ENCODE data around the gene SLCO3A1. TPM values are rescaled to one million over a fixed set of nuclear protein-coding genes. Genes with fewer than 3 reads are reported as not detected.

The SLCO3A1 gene
- total RNA-seq, 1 donor, result 17.7 TPM

DNA sequence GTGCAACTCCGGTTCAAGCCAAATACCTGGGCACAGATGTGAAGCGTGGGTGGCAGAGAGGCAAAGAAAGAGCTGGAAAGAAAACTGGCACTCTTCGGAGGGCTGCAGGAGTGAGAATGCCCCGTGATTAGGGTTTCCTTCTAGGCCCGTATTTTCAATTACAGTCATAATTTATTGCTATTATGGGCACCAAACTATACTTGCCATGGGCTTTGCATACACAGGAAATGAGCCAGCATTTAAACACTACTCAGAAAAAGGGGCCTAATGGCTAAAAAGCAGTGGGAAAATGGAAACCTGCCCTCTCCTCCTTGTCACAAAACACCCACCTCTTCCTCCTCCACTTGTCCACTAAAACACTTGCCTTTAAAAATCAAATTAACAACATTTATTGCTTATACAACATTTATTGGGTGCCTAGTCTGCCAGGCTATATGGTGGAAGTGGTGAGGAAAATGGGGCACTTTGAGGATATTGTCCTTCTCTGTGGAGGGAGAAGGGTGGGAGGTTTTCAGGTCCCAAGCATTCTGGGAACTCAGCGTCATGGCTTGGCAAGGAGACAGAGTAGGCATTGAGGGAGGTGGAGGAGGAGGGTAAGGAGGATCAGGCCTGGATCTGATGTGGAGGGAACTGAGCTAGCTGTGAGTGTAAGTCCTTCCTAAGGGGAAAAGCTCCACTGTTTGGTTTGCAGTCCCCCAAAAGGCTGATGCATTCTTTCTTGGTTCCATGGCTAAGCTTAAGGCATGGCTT, 160.9 kb downstream of the SLCO3A1 start:
- no peaks in the 10 kb centered on the region for H3K27me3 ChIP-seq (ENCODE audit: insufficient read depth, low read length)
- H3K4me3 ChIP-seq (ENCODE audit: low read length), result no peak overlapping the region
- no peaks in the 10 kb centered on the region for H3K9me3 ChIP-seq (ENCODE audit: low read depth, low read length)
- H3K4me1 ChIP-seq (ENCODE audit: insufficient read depth, low read length), result peaks cover 18% of the 10 kb centered on the region

DNA sequence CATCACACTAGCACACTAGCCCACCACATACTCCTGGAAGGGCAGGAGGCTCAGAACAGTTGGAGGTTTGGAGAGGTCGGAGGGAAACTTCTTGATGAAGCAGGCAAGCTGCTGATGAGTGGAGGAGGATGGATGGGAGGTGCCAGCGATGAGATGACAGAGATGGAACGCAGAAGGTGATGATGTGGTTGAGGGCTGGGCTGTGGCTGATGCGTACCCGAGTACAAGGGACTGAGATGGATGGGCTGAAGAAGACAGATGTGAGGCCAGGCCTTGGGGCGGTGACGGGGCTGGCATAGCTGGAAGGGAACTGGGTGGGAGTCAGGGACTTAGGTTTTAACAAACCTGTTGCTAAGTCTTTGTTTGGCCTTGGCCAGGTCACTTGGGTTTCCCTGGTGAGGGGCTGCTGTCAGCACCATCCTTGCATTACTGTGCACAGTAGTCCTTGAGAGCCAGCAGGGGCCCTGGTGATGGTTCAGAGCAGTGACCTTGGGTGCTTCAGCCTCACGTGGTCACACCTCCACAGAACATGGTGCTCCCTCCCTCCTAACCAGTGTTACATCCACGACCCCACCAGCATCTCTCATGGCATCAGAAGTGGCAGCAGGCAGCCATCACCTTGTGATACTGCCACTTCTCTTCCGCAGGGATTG, 164.5 kb downstream of the SLCO3A1 start:
- no peaks in the 10 kb centered on the region for H3K27me3 ChIP-seq (ENCODE audit: insufficient read depth, low read length)
- peaks cover 5% of the 10 kb centered on the region for H3K4me1 ChIP-seq (ENCODE audit: insufficient read depth, low read length)
- H3K4me3 ChIP-seq (ENCODE audit: low read length), result no peak overlapping the region
- H3K9me3 ChIP-seq (ENCODE audit: low read depth, low read length), result no peaks in the 10 kb centered on the region

DNA sequence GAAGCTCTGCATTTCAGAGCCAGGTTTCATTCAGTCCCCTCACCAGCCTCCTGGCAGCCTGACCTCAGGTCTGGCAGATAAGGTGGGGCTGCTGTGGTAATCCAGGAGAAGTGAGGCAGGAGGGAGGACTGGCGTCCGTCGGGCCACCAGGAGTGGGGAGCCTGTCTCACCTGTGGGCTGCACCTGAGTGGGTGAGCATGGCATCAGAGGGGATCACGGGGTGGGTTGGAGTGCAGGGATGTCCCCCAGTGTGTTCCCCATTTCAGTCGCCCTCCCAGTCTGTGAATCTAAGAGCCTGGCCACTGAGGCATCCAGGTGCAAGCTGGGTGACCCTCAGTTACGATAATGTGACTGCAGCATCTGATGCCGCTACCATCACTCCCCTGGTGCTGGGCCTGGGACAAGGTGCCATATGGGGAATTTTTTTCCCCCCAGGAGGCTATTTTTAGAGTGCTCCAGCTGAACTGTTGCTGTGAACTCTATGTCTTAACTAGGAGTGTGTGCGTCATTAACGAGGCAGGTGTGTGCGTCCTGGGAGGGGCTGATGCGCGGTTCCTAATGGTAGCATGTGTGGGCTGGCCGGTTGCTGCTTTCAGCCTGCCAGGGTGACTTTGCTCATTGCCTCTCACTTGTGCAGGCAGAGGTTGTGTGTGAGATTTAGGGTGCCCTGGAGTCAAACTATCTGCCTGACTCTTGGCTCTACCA, 165.2 kb downstream of the SLCO3A1 start:
- H3K27me3 ChIP-seq (ENCODE audit: insufficient read depth, low read length), result no peaks in the 10 kb centered on the region
- no peaks in the 10 kb centered on the region for H3K9me3 ChIP-seq (ENCODE audit: low read depth, low read length)
- H3K4me3 ChIP-seq (ENCODE audit: low read length), result no peak overlapping the region
- H3K4me1 ChIP-seq (ENCODE audit: insufficient read depth, low read length), result peaks cover 3% of the 10 kb centered on the region

DNA sequence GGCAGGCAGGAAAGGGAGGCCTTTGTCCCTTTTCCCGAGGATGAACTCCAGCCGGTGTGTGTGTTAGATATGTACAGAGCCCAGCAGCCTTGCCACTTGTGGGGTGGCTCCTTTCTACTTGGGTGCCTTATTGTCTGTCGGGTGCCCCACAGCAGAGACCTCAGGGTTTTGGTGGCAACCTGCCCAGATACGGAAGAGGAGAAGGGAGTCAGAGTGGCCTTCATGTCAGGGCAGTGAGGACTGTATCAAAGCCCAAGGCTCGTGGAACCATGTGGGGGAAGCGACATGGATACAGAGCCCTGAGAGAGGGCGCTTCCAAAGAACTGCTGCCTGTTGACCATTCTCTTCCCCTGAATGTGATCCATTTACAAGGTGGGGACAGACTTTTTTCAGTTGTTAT, 166.2 kb downstream of the SLCO3A1 start:
- H3K4me3 ChIP-seq (ENCODE audit: low read length), result no peak overlapping the region
- H3K4me1 ChIP-seq (ENCODE audit: insufficient read depth, low read length), result no peaks in the 10 kb centered on the region
- no peaks in the 10 kb centered on the region for H3K9me3 ChIP-seq (ENCODE audit: low read depth, low read length)
- no peaks in the 10 kb centered on the region for H3K27me3 ChIP-seq (ENCODE audit: insufficient read depth, low read length)

DNA sequence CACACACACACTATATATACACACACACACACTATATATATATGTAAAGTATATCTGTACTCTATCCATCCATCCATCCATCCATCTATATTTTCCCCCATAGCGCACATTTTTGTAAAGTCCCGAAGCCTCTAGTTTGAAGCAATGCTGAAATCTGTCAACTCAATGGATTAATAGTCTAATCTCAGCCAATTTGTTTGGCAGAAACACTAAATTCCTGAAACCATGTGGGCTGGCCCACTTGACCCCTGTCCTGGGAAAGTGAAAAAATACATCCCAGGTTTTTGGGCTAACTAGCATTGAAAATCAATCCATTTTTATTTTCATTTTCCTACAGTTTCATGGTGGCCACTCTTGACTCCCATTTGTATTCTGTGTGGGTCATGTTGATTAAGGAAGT, 166.7 kb downstream of the SLCO3A1 start:
- H3K9me3 ChIP-seq (ENCODE audit: low read depth, low read length), result no peaks in the 10 kb centered on the region
- H3K27me3 ChIP-seq (ENCODE audit: insufficient read depth, low read length), result no peaks in the 10 kb centered on the region
- no peaks in the 10 kb centered on the region for H3K4me1 ChIP-seq (ENCODE audit: insufficient read depth, low read length)
- H3K4me3 ChIP-seq (ENCODE audit: low read length), result no peak overlapping the region

DNA sequence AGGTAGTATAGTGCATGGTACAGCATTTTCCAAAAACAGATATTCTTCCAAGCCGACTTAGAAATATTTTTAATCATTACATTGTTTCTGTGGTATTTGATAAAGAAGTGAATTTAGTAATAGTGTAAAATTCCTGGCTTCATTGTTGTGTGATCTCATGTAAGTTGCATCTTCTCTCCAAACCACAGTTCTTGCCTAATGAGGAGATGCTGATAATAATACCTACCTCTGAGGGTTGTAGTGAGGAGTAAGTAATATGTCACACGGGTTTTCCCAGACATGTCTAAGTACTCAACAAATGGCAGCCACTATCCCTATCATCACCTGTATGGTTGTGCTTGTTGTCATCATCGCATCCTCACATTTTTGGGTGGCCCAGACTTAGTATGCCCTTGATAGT, 167.3 kb downstream of the SLCO3A1 start:
- no peaks in the 10 kb centered on the region for H3K9me3 ChIP-seq (ENCODE audit: low read depth, low read length)
- no peaks in the 10 kb centered on the region for H3K27me3 ChIP-seq (ENCODE audit: insufficient read depth, low read length)
- no peaks in the 10 kb centered on the region for H3K4me1 ChIP-seq (ENCODE audit: insufficient read depth, low read length)
- H3K4me3 ChIP-seq (ENCODE audit: low read length), result no peak overlapping the region

DNA sequence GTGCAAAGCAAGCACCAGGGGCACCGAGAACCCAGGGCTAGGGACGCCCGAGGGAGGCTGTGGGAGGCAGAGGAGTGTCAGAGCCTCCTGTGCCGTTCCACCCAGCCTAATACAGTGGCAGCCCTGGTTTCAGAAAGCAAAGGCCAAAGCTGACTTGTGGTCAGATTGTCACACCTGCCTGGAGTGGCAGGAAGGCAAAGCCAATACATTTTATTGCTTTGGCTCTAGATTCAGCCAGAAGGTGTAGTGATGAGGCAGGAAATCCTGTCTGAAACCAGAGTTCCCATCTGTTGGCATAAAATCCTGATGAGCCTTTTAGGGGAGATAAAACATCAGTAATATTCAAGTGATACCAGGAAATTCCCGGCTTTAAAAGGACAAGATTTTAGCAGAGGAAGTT, 168.3 kb downstream of the SLCO3A1 start:
- H3K4me3 ChIP-seq (ENCODE audit: low read length), result no peak overlapping the region
- H3K9me3 ChIP-seq (ENCODE audit: low read depth, low read length), result no peaks in the 10 kb centered on the region
- H3K4me1 ChIP-seq (ENCODE audit: insufficient read depth, low read length), result no peaks in the 10 kb centered on the region
- no peaks in the 10 kb centered on the region for H3K27me3 ChIP-seq (ENCODE audit: insufficient read depth, low read length)

DNA sequence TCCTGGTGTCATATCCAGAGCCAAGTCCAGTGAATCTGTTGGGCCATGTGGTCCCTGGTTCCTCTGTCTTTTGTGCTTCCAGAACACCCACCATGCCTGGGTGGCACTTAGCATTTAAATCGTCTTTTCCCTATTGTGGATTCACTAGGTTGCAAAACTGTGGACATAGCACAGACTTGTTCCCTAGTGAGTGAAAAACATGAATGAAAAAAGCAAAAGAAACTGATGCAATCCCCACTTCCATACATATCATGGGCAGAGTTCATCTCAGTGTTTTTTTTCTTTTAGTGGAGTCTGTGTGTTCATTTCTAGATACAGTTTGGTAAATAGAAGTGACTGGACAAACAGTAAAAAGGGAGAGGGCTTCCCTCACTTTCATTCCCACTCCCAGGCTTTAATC, 170.5 kb downstream of the SLCO3A1 start:
- H3K27me3 ChIP-seq (ENCODE audit: insufficient read depth, low read length), result no peaks in the 10 kb centered on the region
- no peaks in the 10 kb centered on the region for H3K9me3 ChIP-seq (ENCODE audit: low read depth, low read length)
- H3K4me1 ChIP-seq (ENCODE audit: insufficient read depth, low read length), result no peaks in the 10 kb centered on the region
- no peak overlapping the region for H3K4me3 ChIP-seq (ENCODE audit: low read length)

DNA sequence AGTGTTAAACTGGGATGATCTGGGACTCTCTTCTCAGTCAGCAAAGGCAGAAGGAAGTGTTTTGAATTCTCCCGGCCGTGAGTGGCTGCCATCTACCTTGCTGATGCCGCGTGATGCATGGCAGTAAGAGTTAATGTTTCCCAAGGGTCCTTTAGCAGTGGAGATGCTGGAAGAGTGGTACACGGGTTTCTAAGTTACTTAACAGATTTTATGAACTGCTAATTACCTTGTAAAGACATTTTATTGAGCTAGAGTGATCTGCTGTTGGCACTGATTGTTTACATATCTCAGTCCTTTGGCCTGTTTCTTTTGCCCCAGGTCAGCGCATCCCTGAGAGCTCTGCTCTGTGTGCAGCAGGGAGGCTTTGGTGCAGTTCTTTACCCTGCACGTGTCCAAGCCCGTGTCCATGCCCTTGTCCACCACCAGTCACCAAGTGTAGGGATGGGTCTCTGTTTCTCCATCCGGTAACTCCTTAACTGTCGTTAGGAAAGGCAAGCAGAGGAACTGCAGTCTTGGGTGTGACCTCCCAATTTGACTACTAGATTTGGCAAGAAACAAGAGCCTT, 172.3 kb downstream of the SLCO3A1 start:
- H3K4me3 ChIP-seq (ENCODE audit: low read length), result no peak overlapping the region
- no peaks in the 10 kb centered on the region for H3K27me3 ChIP-seq (ENCODE audit: insufficient read depth, low read length)
- no peaks in the 10 kb centered on the region for H3K9me3 ChIP-seq (ENCODE audit: low read depth, low read length)
- H3K4me1 ChIP-seq (ENCODE audit: insufficient read depth, low read length), result no peaks in the 10 kb centered on the region

DNA sequence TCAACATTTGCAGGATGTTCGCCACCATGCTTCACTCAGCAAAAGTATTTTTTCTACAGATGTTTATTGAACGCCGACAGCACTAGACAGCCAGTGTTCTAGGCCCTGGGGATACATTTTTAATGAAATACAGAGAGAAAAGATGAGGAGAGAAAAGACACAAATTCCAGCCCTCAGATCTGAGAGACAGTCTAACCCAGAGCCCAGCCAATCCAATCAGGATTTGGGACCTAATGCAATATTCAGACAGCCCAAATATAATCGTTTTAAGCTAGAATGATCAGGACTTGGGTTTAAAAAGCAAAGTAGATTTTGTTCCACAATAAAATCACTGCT, 174.8 kb downstream of the SLCO3A1 start:
- Histone ChIP-seq H3K27me3 (ENCODE audit: insufficient read depth, low read length) (no peaks in the 10 kb centered on the region), H3K9me3 (ENCODE audit: low read depth, low read length) (no peaks in the 10 kb centered on the region), H3K4me3 (ENCODE audit: low read length) (no peak overlapping the region)

DNA sequence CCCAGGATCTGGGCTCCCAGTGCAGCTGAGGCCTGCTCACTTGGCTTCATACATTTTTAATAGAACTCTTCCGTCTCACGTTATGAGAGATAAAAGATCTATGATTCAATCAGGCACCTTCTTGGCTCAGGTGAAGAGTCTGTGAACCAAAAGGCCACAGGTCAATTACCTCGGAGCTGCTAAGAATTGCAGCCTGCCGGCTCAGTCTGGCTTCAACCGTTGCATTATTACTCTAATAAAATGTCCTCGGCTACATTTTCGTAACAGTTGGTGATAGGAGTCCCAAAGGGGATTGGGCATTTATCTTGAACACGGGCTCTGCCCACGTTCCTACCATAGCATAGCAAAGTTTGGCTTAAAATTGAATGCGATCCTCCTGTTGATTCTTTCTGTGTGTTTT, 176.3 kb downstream of the SLCO3A1 start:
- H3K27me3 ChIP-seq (ENCODE audit: insufficient read depth, low read length), result no peaks in the 10 kb centered on the region
- H3K4me1 ChIP-seq (ENCODE audit: insufficient read depth, low read length), result peaks cover 11% of the 10 kb centered on the region
- H3K4me3 ChIP-seq (ENCODE audit: low read length), result no peak overlapping the region
- H3K9me3 ChIP-seq (ENCODE audit: low read depth, low read length), result no peaks in the 10 kb centered on the region

More for the DNA sequence above, 174.8 kb downstream of the SLCO3A1 start:
- H3K4me1 ChIP-seq (ENCODE audit: insufficient read depth, low read length), result peaks cover 11% of the 10 kb centered on the region

DNA sequence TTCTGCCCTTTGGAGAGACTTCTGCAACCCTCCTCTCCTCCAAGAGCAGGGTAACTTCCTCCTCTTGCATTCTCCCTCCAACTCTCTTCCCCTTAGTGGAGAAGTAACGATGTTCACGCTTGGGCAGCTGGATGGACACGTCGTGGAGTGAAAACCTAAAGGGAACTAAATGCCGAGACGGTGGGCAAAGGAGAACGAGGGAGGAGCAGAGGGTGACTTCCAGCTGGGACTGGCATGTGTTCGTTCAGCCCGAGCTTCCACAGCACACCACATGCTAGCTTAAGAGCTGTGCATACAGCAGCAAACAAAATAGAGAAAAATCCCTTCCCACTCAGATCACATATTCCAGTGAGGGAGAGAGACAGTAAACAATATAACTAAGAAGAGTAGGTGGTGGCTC, 179.8 kb downstream of the SLCO3A1 start:
- no peaks in the 10 kb centered on the region for H3K9me3 ChIP-seq (ENCODE audit: low read depth, low read length)
- no peaks in the 10 kb centered on the region for H3K27me3 ChIP-seq (ENCODE audit: insufficient read depth, low read length)

DNA sequence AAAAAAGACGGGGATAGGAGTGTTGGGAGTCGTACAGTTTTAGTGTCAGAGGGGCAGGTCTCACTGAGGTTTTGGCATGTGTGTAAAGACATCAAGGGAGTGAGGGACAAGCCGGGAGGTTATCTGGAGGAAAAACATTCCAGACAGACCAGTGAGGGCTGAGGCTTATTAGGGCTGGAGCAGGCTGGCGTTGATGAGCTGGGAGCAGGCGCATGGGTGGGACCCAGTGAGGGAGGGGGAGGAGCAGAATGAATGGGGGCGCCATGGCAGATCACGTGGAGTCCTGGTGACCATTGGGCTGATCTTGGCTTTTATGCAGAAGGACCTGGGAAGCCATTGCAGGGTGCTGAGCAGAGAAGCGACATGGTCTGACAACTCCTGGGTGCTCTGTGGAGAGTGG, 180.2 kb downstream of the SLCO3A1 start:
- H3K9me3 ChIP-seq (ENCODE audit: low read depth, low read length), result no peaks in the 10 kb centered on the region
- no peaks in the 10 kb centered on the region for H3K27me3 ChIP-seq (ENCODE audit: insufficient read depth, low read length)
- H3K4me3 ChIP-seq (ENCODE audit: low read length), result no peak overlapping the region
- H3K4me1 ChIP-seq (ENCODE audit: insufficient read depth, low read length), result peaks cover 11% of the 10 kb centered on the region

More for the DNA sequence above, 179.8 kb downstream of the SLCO3A1 start:
- Histone ChIP-seq H3K4me3 (ENCODE audit: low read length) (no peak overlapping the region), H3K4me1 (ENCODE audit: insufficient read depth, low read length) (peaks cover 11% of the 10 kb centered on the region)

DNA sequence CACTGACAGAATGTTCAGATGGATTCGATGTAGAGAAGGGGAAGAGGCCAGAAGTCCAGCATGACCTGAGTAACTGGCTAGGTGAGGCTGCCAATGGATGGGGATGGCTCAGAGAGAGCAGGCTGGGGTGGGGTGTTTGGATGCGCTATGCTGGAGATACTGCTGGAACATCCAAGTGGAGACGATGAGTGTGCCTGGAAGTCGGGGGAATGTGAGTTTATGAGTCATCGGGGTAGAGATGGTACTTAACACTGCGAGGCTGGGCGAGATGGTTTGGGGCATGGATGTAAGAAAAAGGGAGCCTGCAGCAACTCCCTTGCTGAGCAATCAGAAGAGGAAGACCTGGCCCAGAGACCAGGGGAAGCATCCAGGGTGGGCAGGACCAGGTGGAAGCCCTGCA, 180.7 kb downstream of the SLCO3A1 start:
- Histone ChIP-seq H3K4me3 (ENCODE audit: low read length) (no peak overlapping the region), H3K4me1 (ENCODE audit: insufficient read depth, low read length) (peaks cover 11% of the 10 kb centered on the region), H3K9me3 (ENCODE audit: low read depth, low read length) (no peaks in the 10 kb centered on the region), H3K27me3 (ENCODE audit: insufficient read depth, low read length) (no peaks in the 10 kb centered on the region)

DNA sequence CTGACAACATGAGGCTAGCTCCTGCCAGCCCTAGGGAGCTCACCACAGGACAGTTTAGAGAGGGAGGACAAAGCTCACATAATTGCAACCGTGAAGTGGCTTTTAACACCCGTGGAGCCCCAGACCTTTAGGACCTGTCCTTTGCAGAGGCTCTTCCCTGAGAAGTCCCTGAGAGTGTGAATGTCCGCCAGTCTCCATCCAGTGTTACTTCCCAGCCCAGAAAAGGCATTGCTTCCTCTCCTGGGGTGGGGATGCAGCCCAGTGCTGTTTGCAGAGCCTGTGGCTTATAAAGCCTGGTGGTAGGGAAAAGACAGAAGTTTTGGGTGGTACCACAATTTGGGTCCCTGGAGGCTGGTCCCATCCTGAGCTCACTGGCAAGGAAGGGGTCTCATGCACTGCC, 182.0 kb downstream of the SLCO3A1 start:
- H3K9me3 ChIP-seq (ENCODE audit: low read depth, low read length), result no peaks in the 10 kb centered on the region
- peaks cover 11% of the 10 kb centered on the region for H3K4me1 ChIP-seq (ENCODE audit: insufficient read depth, low read length)
- no peak overlapping the region for H3K4me3 ChIP-seq (ENCODE audit: low read length)
- H3K27me3 ChIP-seq (ENCODE audit: insufficient read depth, low read length), result no peaks in the 10 kb centered on the region

All from mononuclear cell (primary cell).